Lung (tissue), 12 donors: ENCODE data around the gene COL15A1. TPM values are rescaled to one million over a fixed set of nuclear protein-coding genes. Genes with fewer than 3 reads are reported as not detected.

ENCODE experiments used
- ATAC-seq: fragments of 200-7000 bp; cut with Tn5 transposase; one replicate; pipeline ENCODE4 v1.9.1; 2020; ENCODE audit warnings: moderate number of reproducible peaks; ENCODE audit not compliant: insufficient read depth, low FRiP score
- DNase-seq, 3 donors: peaks; one replicate each; pipeline ENCODE4 v3.0.0-alpha.2; 2013 to 2017
- H3K27ac ChIP-seq, 2 donors: one replicate each; pipeline ENCODE4 v1.5.1; 2013; ENCODE audit warnings: mild to moderate bottlenecking in 2 of 2, moderate library complexity in 2 of 2, control low read depth in 1 of 2, inconsistent platforms in 1 of 2, low read depth in 1 of 2, low read length in 1 of 2
- H3K27me3 ChIP-seq, 3 donors: one replicate each; pipeline ENCODE4 v1.5.1; 2013; ENCODE audit warnings: low read length in 2 of 3; ENCODE audit not compliant: control insufficient read depth in 3 of 3, insufficient read depth in 3 of 3
- H3K36me3 ChIP-seq, 4 donors: one replicate each; pipeline ENCODE4 v1.5.1; 2013; ENCODE audit warnings: low read length in 4 of 4, mild to moderate bottlenecking in 1 of 4, moderate library complexity in 1 of 4; ENCODE audit not compliant: control insufficient read depth in 4 of 4, insufficient read depth in 4 of 4
- H3K4me1 ChIP-seq, 5 donors: one replicate each; pipeline ENCODE4 v1.5.1; 2013; ENCODE audit warnings: low read length in 5 of 5, mild to moderate bottlenecking in 2 of 5, moderate library complexity in 1 of 5; ENCODE audit not compliant: control insufficient read depth in 5 of 5, insufficient read depth in 5 of 5
- H3K4me3 ChIP-seq: one replicate; pipeline ENCODE4 v1.5.1; 2013; ENCODE audit warnings: mild to moderate bottlenecking, control low read depth, moderate library complexity
- H3K9ac ChIP-seq, 2 donors: one replicate each; pipeline ENCODE4 v1.5.1; 2013; ENCODE audit warnings: low read length in 2 of 2, control low read depth in 1 of 2; ENCODE audit not compliant: insufficient read depth in 1 of 2
- H3K9me3 ChIP-seq, 4 donors: one replicate each; pipeline ENCODE4 v1.5.1; 2013; ENCODE audit warnings: low read length in 3 of 4, mild to moderate bottlenecking in 1 of 4, moderate library complexity in 1 of 4; ENCODE audit not compliant: control insufficient read depth in 4 of 4, insufficient read depth in 3 of 4
- WGBS, 2 donors: extraction: QIAGEN DNeasy Blood & Tissue Kit; methylation state at CpG; one replicate each; pipeline ENCODE4 v1.1.7; 2013; 5-methylcytosine and 5-hydroxymethylcytosine counted together
- polyA plus RNA-seq, 2 donors: library from polyadenylated mRNA; stranded (reverse); fragments of 200-250 nt; gene quantifications; one replicate each; pipeline ENCODE4 v1.2.1, GENCODE V29; 2013
- total RNA-seq, 2 donors: library from RNA; depleted of rRNA in 1 of 2; stranded (reverse); fragments of >200 nt in 1 of 2; gene quantifications; one replicate each; pipeline ENCODE4 v1.2.1, GENCODE V29; 2014 to 2021
- TF ChIP-seq, protein P1 (sequence below): IDR thresholded peaks from 2 replicates; pipeline ENCODE4 v1.5.1; 2012; ENCODE audit warnings: mild to moderate bottlenecking; ENCODE audit errors: control extremely low read depth, extremely low read depth
- donor health status: control.
- donor health status: control.
- donor health status: Bipolar disorder and iron deficiency.
- donor health status: healthy.
- donor health status: DM: yes; HTN: yes; CAD: no.

Gene COL15A1
- total and polyA plus RNA-seq, 4 donors = 2.9 to 40.5 (median 8.5) TPM

DNA sequence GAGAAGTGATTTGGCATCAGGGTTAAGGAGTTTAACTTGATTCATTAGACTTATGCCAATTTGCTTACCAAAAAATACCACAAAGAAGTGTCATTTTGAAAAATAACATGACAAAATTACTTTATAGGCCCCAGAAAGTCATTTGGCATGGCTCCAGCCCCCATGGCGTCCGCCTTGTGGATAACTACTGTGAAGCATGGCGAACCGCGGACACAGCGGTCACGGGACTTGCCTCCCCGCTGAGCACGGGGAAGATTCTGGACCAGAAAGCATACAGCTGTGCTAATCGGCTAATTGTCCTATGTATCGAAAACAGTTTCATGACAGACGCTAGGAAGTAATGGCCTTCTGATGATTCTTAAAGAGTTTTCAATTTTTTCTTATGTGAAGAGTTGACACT lies 125.8 kb downstream of the COL15A1 start:
- TF ChIP-seq, protein P1, sequence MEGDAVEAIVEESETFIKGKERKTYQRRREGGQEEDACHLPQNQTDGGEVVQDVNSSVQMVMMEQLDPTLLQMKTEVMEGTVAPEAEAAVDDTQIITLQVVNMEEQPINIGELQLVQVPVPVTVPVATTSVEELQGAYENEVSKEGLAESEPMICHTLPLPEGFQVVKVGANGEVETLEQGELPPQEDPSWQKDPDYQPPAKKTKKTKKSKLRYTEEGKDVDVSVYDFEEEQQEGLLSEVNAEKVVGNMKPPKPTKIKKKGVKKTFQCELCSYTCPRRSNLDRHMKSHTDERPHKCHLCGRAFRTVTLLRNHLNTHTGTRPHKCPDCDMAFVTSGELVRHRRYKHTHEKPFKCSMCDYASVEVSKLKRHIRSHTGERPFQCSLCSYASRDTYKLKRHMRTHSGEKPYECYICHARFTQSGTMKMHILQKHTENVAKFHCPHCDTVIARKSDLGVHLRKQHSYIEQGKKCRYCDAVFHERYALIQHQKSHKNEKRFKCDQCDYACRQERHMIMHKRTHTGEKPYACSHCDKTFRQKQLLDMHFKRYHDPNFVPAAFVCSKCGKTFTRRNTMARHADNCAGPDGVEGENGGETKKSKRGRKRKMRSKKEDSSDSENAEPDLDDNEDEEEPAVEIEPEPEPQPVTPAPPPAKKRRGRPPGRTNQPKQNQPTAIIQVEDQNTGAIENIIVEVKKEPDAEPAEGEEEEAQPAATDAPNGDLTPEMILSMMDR = no peak
- Histone ChIP-seq H3K36me3 (peaks cover 0 to 4% (median under 1%) of the 10 kb centered on the region in 4 donors), H3K9me3 (no peaks in the 10 kb centered on the region), H3K27ac (no peak overlapping the region), H3K4me3 (no peak overlapping the region), H3K27me3 (no peaks in the 10 kb centered on the region), H3K9ac (no peak overlapping the region), H3K4me1 (peaks cover 0 to 13% (median 3%) of the 10 kb centered on the region in 5 donors)
- ATAC-seq = no peak
- whole genome bisulfite sequencing, 2 donors = 90 to 97% methylated on average over 12 of the region's 12 CpGs
- DNase-seq = peak in 2 of 3 donors; percentile 18 to 43

DNA sequence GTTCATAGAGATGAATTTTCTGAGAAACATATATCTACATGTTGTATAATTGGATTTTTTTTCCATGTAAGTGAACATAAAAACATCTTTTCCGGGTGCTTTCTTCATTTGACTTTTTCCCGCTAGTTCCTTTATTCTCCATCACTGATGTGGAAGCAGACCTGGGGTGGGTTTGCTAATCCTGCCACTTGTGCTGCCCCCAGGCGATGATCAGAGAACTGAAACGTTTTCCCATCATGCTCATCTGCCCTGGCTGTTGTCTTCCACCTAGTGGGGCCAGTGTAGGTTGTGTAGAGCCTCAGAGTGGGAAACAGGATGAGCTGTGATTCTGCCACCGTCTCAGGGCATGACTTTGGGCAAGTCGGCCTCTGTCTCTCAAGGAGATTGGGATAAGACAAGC lies 127.0 kb downstream of the COL15A1 start:
- peak overlapping the region; percentile 5 to 23 for H3K27ac ChIP-seq
- H3K9me3 ChIP-seq = no peaks in the 10 kb centered on the region
- H3K9ac ChIP-seq = no peak overlapping the region
- 70 to 76% methylated on average over 6 of the region's 6 CpGs for WGBS, 2 donors
- no peaks in the 10 kb centered on the region for H3K27me3 ChIP-seq
- DNase-seq = no peak
- H3K4me1 ChIP-seq = peaks cover 0 to 13% (median 3%) of the 10 kb centered on the region in 5 donors
- TF ChIP-seq, protein P1 = no peak
- H3K4me3 ChIP-seq = no peak overlapping the region
- ATAC-seq = no peak
- H3K36me3 ChIP-seq = peaks cover 0 to 3% (median under 1%) of the 10 kb centered on the region in 4 donors

DNA sequence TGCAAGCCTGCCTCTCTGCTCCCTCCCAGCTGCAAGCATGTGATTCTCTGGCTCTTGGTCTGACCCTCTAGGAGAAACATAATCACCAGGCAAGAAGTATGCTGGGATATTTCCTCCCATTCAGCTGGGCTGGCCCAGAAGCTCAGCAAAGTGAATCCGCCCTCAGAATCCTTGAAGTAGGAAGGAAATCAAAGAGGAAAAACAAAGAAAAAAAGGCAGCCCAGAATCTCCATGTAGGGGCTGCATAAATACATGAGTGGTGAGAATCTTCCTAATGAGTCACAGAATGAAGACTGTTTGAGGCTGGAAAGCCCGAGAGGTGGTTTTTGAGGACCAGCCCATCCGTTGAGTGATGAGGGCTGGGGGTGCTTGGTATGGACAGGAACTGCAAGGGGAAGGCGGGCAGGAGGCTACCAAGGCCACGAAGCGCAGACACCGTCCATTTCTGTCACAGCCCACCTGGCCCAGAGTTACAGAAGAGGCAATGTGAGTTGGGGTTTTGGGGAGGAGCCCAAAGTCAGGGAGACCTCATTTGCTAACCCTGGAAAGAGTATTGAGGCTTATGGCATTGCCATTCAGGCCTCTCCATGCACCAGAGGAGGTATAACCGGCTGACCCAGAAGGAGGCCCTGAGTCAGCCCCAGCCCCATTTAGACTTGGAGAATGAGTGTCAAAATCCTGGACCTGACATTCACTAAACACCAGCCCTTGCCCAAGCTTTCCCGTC lies 127.8 kb downstream of the COL15A1 start:
- no peak overlapping the region for H3K4me3 ChIP-seq
- 76 to 88% methylated on average over 9 of the region's 9 CpGs for WGBS, 2 donors
- ATAC-seq (no peak), DNase-seq (peak in 1 of 3 donors; percentile 47)
- H3K36me3 ChIP-seq = peaks cover 0 to 3% (median under 1%) of the 10 kb centered on the region in 4 donors
- H3K27me3 ChIP-seq = no peaks in the 10 kb centered on the region
- H3K4me1 ChIP-seq = peaks cover 0 to 13% (median 3%) of the 10 kb centered on the region in 5 donors
- peak overlapping the region in 1 of 2 donors; percentile 32 for H3K27ac ChIP-seq
- TF ChIP-seq, protein P1 = no peak
- no peak overlapping the region for H3K9ac ChIP-seq
- no peaks in the 10 kb centered on the region for H3K9me3 ChIP-seq

DNA sequence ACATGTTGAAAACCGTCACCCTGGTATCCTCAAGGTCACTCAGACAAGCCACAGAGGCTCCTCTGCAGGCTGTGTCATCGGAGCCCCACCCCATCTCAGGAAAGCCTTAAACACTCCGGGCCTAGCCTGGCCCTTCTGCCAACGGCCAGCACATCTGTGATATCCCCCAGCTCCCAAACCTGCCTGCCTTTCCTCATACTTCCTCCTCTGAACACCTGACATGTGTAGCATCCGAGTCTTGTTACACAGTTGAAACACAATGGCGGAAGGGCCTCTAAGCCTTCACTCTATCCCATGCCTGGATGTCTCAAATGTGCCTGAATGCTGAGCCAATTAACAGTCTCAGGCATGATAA lies 128.3 kb downstream of the COL15A1 start:
- Histone ChIP-seq H3K27me3 (no peaks in the 10 kb centered on the region), H3K4me1 (peaks cover 0 to 13% (median 3%) of the 10 kb centered on the region in 5 donors), H3K36me3 (peaks cover 0 to 3% (median under 1%) of the 10 kb centered on the region in 4 donors), H3K27ac (no peak overlapping the region), H3K9ac (no peak overlapping the region), H3K9me3 (no peaks in the 10 kb centered on the region), H3K4me3 (no peak overlapping the region)
- ATAC-seq = no peak
- 80 to 82% methylated on average over 6 of the region's 6 CpGs for WGBS, 2 donors
- TF ChIP-seq, protein P1 = no peak
- no peak for DNase-seq
